HepG2 (cell line): ENCODE results near the gene EGLN2. TPM values are rescaled to one million over a fixed set of nuclear protein-coding genes. Genes with fewer than 3 reads are reported as not detected.

ENCODE experiments used
- ARNTL ChIP-seq: sonication (generic); formaldehyde crosslinking; IDR thresholded peaks from 2 replicates; pipeline ENCODE4 v1.4.0; 2020; ENCODE audit warnings: mild to moderate bottlenecking, missing genetic modification reagents
- CCAR2 ChIP-seq: fragments of 200-400 bp; formaldehyde crosslinking; optimal IDR thresholded peaks from 2 replicates; pipeline ENCODE3; 2018; ENCODE audit warnings: low read depth, mild to moderate bottlenecking, low read length, moderate library complexity
- FLYWCH1 ChIP-seq: sonication (generic); formaldehyde crosslinking; IDR thresholded peaks from 2 replicates; pipeline ENCODE4 v1.8.1; 2023; ENCODE audit warnings: mild to moderate bottlenecking, missing genetic modification reagents
- FOXO4 ChIP-seq: sonication (generic); formaldehyde crosslinking; conservative IDR thresholded peaks from 2 replicates; pipeline ENCODE4 v1.8.1; 2023; ENCODE audit warnings: missing genetic modification reagents
- HNF4G ChIP-seq, 2 experiments: sonication (generic) in 1 of 2; formaldehyde crosslinking in 1 of 2; IDR thresholded peaks; 2 replicates each; pipeline versions ENCODE4 v1.4.0 to v1.6.1; 2011 to 2020; ENCODE audit warnings: borderline replicate concordance in 2 of 2, low read depth in 2 of 2, mild to moderate bottlenecking in 2 of 2, low read length in 1 of 2, missing genetic modification reagents in 1 of 2, moderate library complexity in 1 of 2
- HNRNPL ChIP-seq: fragments of 200-400 bp; formaldehyde crosslinking; IDR thresholded peaks from 2 replicates; pipeline ENCODE4 v1.6.1; 2017; ENCODE audit warnings: mild to moderate bottlenecking, low read depth, low read length
- KAT8 ChIP-seq: IDR thresholded peaks from 2 replicates; pipeline ENCODE4 v1.6.1; 2016; ENCODE audit warnings: missing genetic modification reagents, missing compliant biosample characterization
- KDM1A ChIP-seq: IDR thresholded peaks from 2 replicates; pipeline ENCODE4 v1.6.1; 2016; ENCODE audit warnings: missing compliant biosample characterization
- MYPOP ChIP-seq: sonication (generic); formaldehyde crosslinking; IDR thresholded peaks from 2 replicates; pipeline ENCODE4 v1.8.1; 2023; ENCODE audit warnings: mild to moderate bottlenecking, moderate library complexity, missing genetic modification reagents
- NFIB ChIP-seq: sonication (generic); formaldehyde crosslinking; IDR thresholded peaks from 2 replicates; pipeline ENCODE4 v1.9.0; 2021; ENCODE audit warnings: missing genetic modification reagents, mild to moderate bottlenecking, borderline replicate concordance
- ONECUT2 ChIP-seq: sonication (generic); formaldehyde crosslinking; IDR thresholded peaks from 2 replicates; pipeline ENCODE4 v1.4.0; 2020; ENCODE audit warnings: missing genetic modification reagents
- RFXANK ChIP-seq: IDR thresholded peaks from 2 replicates; pipeline ENCODE4 v1.6.1; 2016
- SOX13 ChIP-seq, 3 experiments: fragments of 450-650 bp in 1 of 3; sonication (generic) in 1 of 3; formaldehyde crosslinking in 1 of 3; IDR thresholded peaks in 2 of 3; conservative IDR thresholded peaks in 1 of 3; 2 replicates each; pipeline versions ENCODE4 v1.5.0 to v1.6.1; 2016 to 2020; ENCODE audit warnings: antibody characterized with exemption in 1 of 3, mild to moderate bottlenecking in 1 of 3, missing compliant biosample characterization in 1 of 3, missing genetic modification reagents in 1 of 3, moderate library complexity in 1 of 3
- SOX5 ChIP-seq: IDR thresholded peaks from 2 replicates; pipeline ENCODE4 v1.6.1; 2016; ENCODE audit warnings: borderline replicate concordance
- TAF1 ChIP-seq: sonication (generic); formaldehyde crosslinking; IDR thresholded peaks from 2 replicates; pipeline ENCODE4 v1.4.0; 2020; ENCODE audit warnings: missing genetic modification reagents
- TARDBP ChIP-seq: sonication (generic); formaldehyde crosslinking; IDR thresholded peaks from 2 replicates; pipeline ENCODE4 v1.8.0; 2022; ENCODE audit warnings: mild to moderate bottlenecking, missing genetic modification reagents
- XBP1 ChIP-seq: sonication (generic); formaldehyde crosslinking; IDR thresholded peaks from 2 replicates; pipeline ENCODE4 v1.5.0; 2020; ENCODE audit warnings: missing genetic modification reagents
- ZBTB14 ChIP-seq: sonication (generic); formaldehyde crosslinking; IDR thresholded peaks from 2 replicates; pipeline ENCODE4 v1.4.0; 2020; ENCODE audit warnings: missing genetic modification reagents
- ZFP36L1 ChIP-seq: sonication (generic); formaldehyde crosslinking; IDR thresholded peaks from 2 replicates; pipeline ENCODE4 v1.8.0; 2022; ENCODE audit warnings: mild to moderate bottlenecking, missing genetic modification reagents, moderate library complexity
- ZNF282 ChIP-seq: fragments of 450-650 bp; IDR thresholded peaks from 2 replicates; pipeline ENCODE4 v1.6.1; 2018; ENCODE audit not compliant: partially characterized antibody
- ZNF513 ChIP-seq: sonication (generic); formaldehyde crosslinking; conservative IDR thresholded peaks from 2 replicates; pipeline ENCODE4 v1.5.0; 2020; ENCODE audit warnings: missing genetic modification reagents
- ZNF556 ChIP-seq: sonication (generic); formaldehyde crosslinking; IDR thresholded peaks from 2 replicates; pipeline ENCODE4 v1.4.0; 2020; ENCODE audit warnings: mild to moderate bottlenecking, missing genetic modification reagents, borderline replicate concordance
- ZNF629 ChIP-seq: sonication (generic); formaldehyde crosslinking; conservative IDR thresholded peaks from 2 replicates; pipeline ENCODE4 v1.5.0; 2020; ENCODE audit warnings: missing genetic modification reagents
- ZNF703 ChIP-seq: sonication (generic); formaldehyde crosslinking; IDR thresholded peaks from 2 replicates; pipeline ENCODE4 v1.5.1; 2020; ENCODE audit warnings: missing genetic modification reagents, mild to moderate bottlenecking, moderate library complexity, borderline replicate concordance
- polyA plus RNA-seq, 8 experiments: library from polyadenylated mRNA; depleted of rRNA in 3 of 8; stranded (reverse) in 7 of 8; unstranded in 1 of 8; fragments of >200 nt; fragmentation: Illumina TruSeq in 4 of 8; extraction: Trizol in 4 of 8; gene quantifications; 2 replicates each; pipeline versions ENCODE4 v1.2.1 to v1.2.3, GENCODE V29; 2011 to 2016; ENCODE audit warnings: low read depth in 4 of 8, missing spikeins in 1 of 8, mixed read lengths in 1 of 8; ENCODE audit not compliant: insufficient read depth in 1 of 8
- total RNA-seq, 5 experiments: library from RNA; depleted of rRNA; stranded (reverse); fragments of >200 nt; fragmentation: Illumina TruSeq; extraction: Trizol; gene quantifications; 2 replicates each; pipeline ENCODE4 v1.2.3, GENCODE V29; 2016; ENCODE audit warnings: low read depth in 1 of 5

The EGLN2 gene
- total and polyA plus RNA-seq, 2 of the 13 experiments (the other 11 are each of a cell fraction or from before 2014, with no cell fraction given), result 16.5 to 40.8 TPM

GRCh38 chr19:40750058-40750873, 48.7 kb upstream of the EGLN2 start, which contains the start of gene ACTMAP (continued):
- TF ChIP-seq ZNF513 (CRISPR knock-in tag) (no peak), KAT8 (CRISPR knock-in tag) (peak; percentile 96), NFIB (CRISPR knock-in tag) (no peak), ZNF556 (CRISPR knock-in tag) (0 out of 2 replicates have a peak, but pooled peaks have one; percentile 70), RFXANK (peak; percentile 98), HNRNPL (0 out of 2 replicates have a peak, but pooled peaks have one; percentile 22), SOX13 (IDR thresholded peaks at IDR 0.05) (no peak), SOX13 (CRISPR knock-in tag; conservative IDR thresholded peaks at IDR 0.05 in 1 of 2, IDR thresholded peaks at IDR 0.05 in 1 of 2) (0 out of 4 replicates have a peak, but pooled peaks of 1 of the 2 experiments have one; percentile 27), XBP1 (CRISPR knock-in tag) (no peak; the same call in 1 of the 2 replicates), CCAR2 (no peak), MYPOP (CRISPR knock-in tag) (peak; percentile 37; the same call in 1 of the 2 replicates), ONECUT2 (CRISPR knock-in tag) (no peak), ZNF282 (no peak), ZNF629 (no peak), TARDBP (CRISPR knock-in tag) (peak; percentile 34; the same call in 1 of the 2 replicates), ZFP36L1 (CRISPR knock-in tag) (no peak), FOXO4 (CRISPR knock-in tag) (no peak), FLYWCH1 (CRISPR knock-in tag) (no peak), TAF1 (peak; percentile 60; the same call in 1 of the 2 replicates), ARNTL (CRISPR knock-in tag) (peak; percentile 87), HNF4G (IDR thresholded peaks at IDR 0.05; ENCODE audit: borderline replicate concordance, low read depth, low read length) (peak; percentile 83; the same call in 1 of the 2 replicates), HNF4G (CRISPR knock-in tag; IDR thresholded peaks at IDR 0.05; ENCODE audit: borderline replicate concordance, low read depth) (peak; percentile 26; the same call in 1 of the 2 replicates), SOX5 (CRISPR knock-in tag) (0 out of 2 replicates have a peak, but pooled peaks have one; percentile 14), ZBTB14 (CRISPR knock-in tag) (no peak), ZNF703 (no peak), KDM1A (CRISPR knock-in tag) (no peak; the same call in 1 of the 2 replicates)
